Measurements from ENCODE around the gene MISP3.

Gene MISP3

GRCh38 chr19:14089662-14090508, 17.3 kb downstream of the MISP3 start:
- H3K27ac ChIP-seq (ENCODE audit: low read length) = peak overlapping the region; percentile 54; the same call in 1 of the 2 replicates
- H3K9me3 ChIP-seq (ENCODE audit: insufficient read depth, low read length) = peaks cover 7% of the 10 kb centered on the region; the same call in 1 of the 2 replicates
- H4K20me1 ChIP-seq (ENCODE audit: insufficient read depth, low read length) = no peaks in the 10 kb centered on the region
- peaks cover 23% of the 10 kb centered on the region for H3K36me3 ChIP-seq (replicated peaks; ENCODE audit: low read depth, low read length)
- peak overlapping the region; percentile 76 for H3K9ac ChIP-seq (ENCODE audit: low read length)
- no peaks in the 10 kb centered on the region for H3K79me2 ChIP-seq (ENCODE audit: low read length)
- no peaks in the 10 kb centered on the region for H3K27me3 ChIP-seq (ENCODE audit: low read depth, low read length)
- TF ChIP-seq, protein P1, sequence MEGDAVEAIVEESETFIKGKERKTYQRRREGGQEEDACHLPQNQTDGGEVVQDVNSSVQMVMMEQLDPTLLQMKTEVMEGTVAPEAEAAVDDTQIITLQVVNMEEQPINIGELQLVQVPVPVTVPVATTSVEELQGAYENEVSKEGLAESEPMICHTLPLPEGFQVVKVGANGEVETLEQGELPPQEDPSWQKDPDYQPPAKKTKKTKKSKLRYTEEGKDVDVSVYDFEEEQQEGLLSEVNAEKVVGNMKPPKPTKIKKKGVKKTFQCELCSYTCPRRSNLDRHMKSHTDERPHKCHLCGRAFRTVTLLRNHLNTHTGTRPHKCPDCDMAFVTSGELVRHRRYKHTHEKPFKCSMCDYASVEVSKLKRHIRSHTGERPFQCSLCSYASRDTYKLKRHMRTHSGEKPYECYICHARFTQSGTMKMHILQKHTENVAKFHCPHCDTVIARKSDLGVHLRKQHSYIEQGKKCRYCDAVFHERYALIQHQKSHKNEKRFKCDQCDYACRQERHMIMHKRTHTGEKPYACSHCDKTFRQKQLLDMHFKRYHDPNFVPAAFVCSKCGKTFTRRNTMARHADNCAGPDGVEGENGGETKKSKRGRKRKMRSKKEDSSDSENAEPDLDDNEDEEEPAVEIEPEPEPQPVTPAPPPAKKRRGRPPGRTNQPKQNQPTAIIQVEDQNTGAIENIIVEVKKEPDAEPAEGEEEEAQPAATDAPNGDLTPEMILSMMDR (IDR thresholded peaks at IDR 0.05; ENCODE audit: low read depth, low read length) = no peak
- no peak for TF ChIP-seq EZH2phosphoT487 (IDR thresholded peaks at IDR 0.05; ENCODE audit: low read depth)
- peak overlapping the region; percentile 86 for H3K4me2 ChIP-seq (ENCODE audit: low read length)
- peak overlapping the region; percentile 36; the same call in 1 of the 2 replicates for H2AFZ ChIP-seq (ENCODE audit: low read depth, low read length)
- H3K4me3 ChIP-seq (ENCODE audit: low read length) = peak overlapping the region; percentile 88
- peaks cover 12% of the 10 kb centered on the region for H3K4me1 ChIP-seq (ENCODE audit: low read length)

GRCh38 chr19:14090509-14091080, 18.0 kb downstream of the MISP3 start, which contains the start of gene SAMD1:
Gene SAMD1, minus strand, starts transcription at chr19:14090751.
- H3K27ac ChIP-seq (ENCODE audit: low read length) = peak within 1 kb of the TSS; percentile 76
- no peak for TF ChIP-seq EZH2phosphoT487 (IDR thresholded peaks at IDR 0.05; ENCODE audit: low read depth)
- TF ChIP-seq, protein P1 (IDR thresholded peaks at IDR 0.05; ENCODE audit: low read depth, low read length) = no peak
- H3K9me3 ChIP-seq (ENCODE audit: insufficient read depth, low read length) = peaks cover 7% of the 10 kb centered on the region; the same call in 1 of the 2 replicates
- peaks cover 12% of the 10 kb centered on the region for H3K4me1 ChIP-seq (ENCODE audit: low read length)
- H3K4me2 ChIP-seq (ENCODE audit: low read length) = peak within 1 kb of the TSS; percentile 92
- H3K36me3 ChIP-seq (replicated peaks; ENCODE audit: low read depth, low read length) = peaks cover 23% of the 10 kb centered on the region
- peak within 1 kb of the TSS; percentile 89 for H3K9ac ChIP-seq (ENCODE audit: low read length)
- no peaks in the 10 kb centered on the region for H3K27me3 ChIP-seq (ENCODE audit: low read depth, low read length)
- 0 out of 2 replicates have a peak within 1 kb of the TSS, but pooled peaks have one; percentile 36 for H2AFZ ChIP-seq (ENCODE audit: low read depth, low read length)
- H4K20me1 ChIP-seq (ENCODE audit: insufficient read depth, low read length) = no peaks in the 10 kb centered on the region
- no peaks in the 10 kb centered on the region for H3K79me2 ChIP-seq (ENCODE audit: low read length)
- peak within 1 kb of the TSS; percentile 88 for H3K4me3 ChIP-seq (ENCODE audit: low read length)

DNA sequence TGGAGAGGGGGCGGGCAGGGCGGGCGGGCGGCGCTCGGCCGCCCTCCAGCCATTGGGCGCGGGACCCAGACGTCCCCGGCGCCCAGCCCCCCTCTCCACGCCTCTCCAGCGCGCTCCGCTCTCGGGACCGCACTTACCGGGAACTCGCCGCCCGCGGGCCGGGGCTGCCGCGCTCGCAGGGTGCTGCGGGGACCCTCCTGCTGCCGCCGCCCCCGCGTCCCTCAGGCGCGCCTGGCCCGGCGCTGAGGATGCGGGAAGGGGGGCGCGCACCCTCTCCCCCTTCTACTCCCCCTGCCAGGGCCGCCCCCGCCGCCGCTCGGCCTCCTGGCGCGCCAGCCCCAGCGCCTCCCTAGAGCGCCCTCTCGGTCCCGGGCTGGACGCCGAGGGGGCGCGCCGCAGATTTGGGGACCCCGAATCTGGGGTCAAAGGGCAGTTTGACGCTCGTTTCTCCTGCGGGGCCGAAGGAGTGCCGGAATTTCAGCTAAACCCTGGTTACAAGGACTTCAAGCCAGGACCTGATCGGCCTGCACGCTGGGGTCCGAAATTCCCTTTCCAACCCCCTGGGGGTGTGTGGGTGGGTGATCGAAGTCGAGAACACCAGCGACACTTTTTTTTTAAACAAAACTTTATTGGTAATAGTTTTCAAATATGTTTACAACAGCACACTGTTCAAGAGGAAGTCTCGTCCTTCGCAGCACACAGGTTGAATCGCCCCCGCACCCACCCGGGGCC, 18.7 kb downstream of the MISP3 start:
- Histone ChIP-seq H4K20me1 (ENCODE audit: insufficient read depth, low read length) (no peaks in the 10 kb centered on the region), H3K4me2 (ENCODE audit: low read length) (peak overlapping the region; percentile 92), H2AFZ (ENCODE audit: low read depth, low read length) (no peak overlapping the region), H3K9me3 (ENCODE audit: insufficient read depth, low read length) (peaks cover 7% of the 10 kb centered on the region; the same call in 1 of the 2 replicates), H3K79me2 (ENCODE audit: low read length) (no peaks in the 10 kb centered on the region), H3K4me3 (ENCODE audit: low read length) (peak overlapping the region; percentile 86), H3K4me1 (ENCODE audit: low read length) (peaks cover 12% of the 10 kb centered on the region), H3K27ac (ENCODE audit: low read length) (peak overlapping the region; percentile 76), H3K36me3 (replicated peaks; ENCODE audit: low read depth, low read length) (peaks cover 23% of the 10 kb centered on the region), H3K9ac (ENCODE audit: low read length) (peak overlapping the region; percentile 89), H3K27me3 (ENCODE audit: low read depth, low read length) (no peaks in the 10 kb centered on the region)
- TF ChIP-seq EZH2phosphoT487 (IDR thresholded peaks at IDR 0.05; ENCODE audit: low read depth) = no peak
- TF ChIP-seq, protein P1 (IDR thresholded peaks at IDR 0.05; ENCODE audit: low read depth, low read length) = peak; percentile 69

Data from OCI-LY3 (cell line).